ENCODE data around the gene OR6M1. TPM values are rescaled to one million over a fixed set of nuclear protein-coding genes. Genes with fewer than 3 reads are reported as not detected.

OR6M1 gene
- total and polyA plus RNA-seq, 2 of the 13 experiments (the other 11 are each of a cell fraction or from before 2014, with no cell fraction given) = not detected

- no peaks in the 10 kb centered on the region for H3K79me2 ChIP-seq (ENCODE audit: insufficient read depth, low read length)
- no peak for TF ChIP-seq NFYB (CRISPR knock-in tag; IDR thresholded peaks at IDR 0.05)
- no peak for TF ChIP-seq FOXA3 (CRISPR knock-in tag; IDR thresholded peaks at IDR 0.05)
- no peak for TF ChIP-seq MXD3 (CRISPR knock-in tag; IDR thresholded peaks at IDR 0.05)
- TF ChIP-seq TEAD2 (CRISPR knock-in tag; IDR thresholded peaks at IDR 0.05) = no peak
- no peak for TF ChIP-seq GPBP1L1 (CRISPR knock-in tag; IDR thresholded peaks at IDR 0.05)
- TF ChIP-seq ZNF792 (CRISPR knock-in tag; IDR thresholded peaks at IDR 0.05) = no peak
- TF ChIP-seq ISX (CRISPR knock-in tag; conservative IDR thresholded peaks at IDR 0.05) = no peak
- no peak for TF ChIP-seq SRSF9 (IDR thresholded peaks at IDR 0.05; ENCODE audit: borderline replicate concordance, insufficient read depth, low read depth, low read length, poor library complexity, severe bottlenecking)
- TF ChIP-seq ZNF350 (CRISPR knock-in tag; IDR thresholded peaks at IDR 0.05; ENCODE audit: borderline replicate concordance, low read depth) = no peak
- no peak for TF ChIP-seq RXRB (CRISPR knock-in tag; IDR thresholded peaks at IDR 0.05; ENCODE audit: borderline replicate concordance)
- TF ChIP-seq RAD51 (IDR thresholded peaks at IDR 0.05; ENCODE audit: borderline replicate concordance) = no peak
- TF ChIP-seq, protein P1, sequence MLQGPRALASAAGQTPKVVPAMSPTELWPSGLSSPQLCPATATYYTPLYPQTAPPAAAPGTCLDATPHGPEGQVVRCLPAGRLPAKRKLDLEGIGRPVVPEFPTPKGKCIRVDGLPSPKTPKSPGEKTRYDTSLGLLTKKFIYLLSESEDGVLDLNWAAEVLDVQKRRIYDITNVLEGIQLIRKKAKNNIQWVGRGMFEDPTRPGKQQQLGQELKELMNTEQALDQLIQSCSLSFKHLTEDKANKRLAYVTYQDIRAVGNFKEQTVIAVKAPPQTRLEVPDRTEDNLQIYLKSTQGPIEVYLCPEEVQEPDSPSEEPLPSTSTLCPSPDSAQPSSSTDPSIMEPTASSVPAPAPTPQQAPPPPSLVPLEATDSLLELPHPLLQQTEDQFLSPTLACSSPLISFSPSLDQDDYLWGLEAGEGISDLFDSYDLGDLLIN (CRISPR knock-in tag; IDR thresholded peaks at IDR 0.05; ENCODE audit: borderline replicate concordance) = no peak
- H3K27me3 ChIP-seq (ENCODE audit: control insufficient read depth in 1 of 2, insufficient read depth in 2 of 2, low read length in 2 of 2) = no peaks in the 10 kb centered on the region
- ChIA-PET POLR2A (no interaction called here), CTCF (ENCODE audit: low intra/inter-chr PET ratio, low total read pairs) (no interaction called here)
- no TSS peak for BruUV-seq (replicated peaks)
- no peaks in the 10 kb centered on the region for H3K36me3 ChIP-seq (replicated peaks in 1 of 2; ENCODE audit: control insufficient read depth in 1 of 2, insufficient read depth in 2 of 2, low read length in 2 of 2)
- peaks cover 4% of the 10 kb centered on the region; the same call in 1 of the 2 replicates for H3K9me3 ChIP-seq (ENCODE audit: low read length)
- no peaks in the 10 kb centered on the region for H3K4me1 ChIP-seq (ENCODE audit: insufficient read depth, low read length)
- H3K27ac ChIP-seq (ENCODE audit: extremely low read length, insufficient read depth, low read length) = no peak overlapping the region
- intact Hi-C loops (cut with micrococcal nuclease; ENCODE audit: unreplicated experiment) (no loop called here), in situ Hi-C loops (cut with HindIII; ENCODE audit: extremely low pct_ligation_motif_present, low pct_unique_long_range_greater_than_20kb) (no loop called here)
- H2AFZ ChIP-seq (ENCODE audit: low read length) = no peak overlapping the region
- FAIRE-seq = no peak
- H4K20me1 ChIP-seq (ENCODE audit: insufficient read depth, low read length) = no peaks in the 10 kb centered on the region
- H3K4me3 ChIP-seq (replicated peaks in 1 of 3; ENCODE audit: insufficient read depth in 1 of 3, low read depth in 2 of 3, low read length in 3 of 3) = no peak overlapping the region
- H3K4me2 ChIP-seq (ENCODE audit: low read depth, low read length) = no peak overlapping the region
- no peak overlapping the region for H3K9ac ChIP-seq (ENCODE audit: insufficient read depth, low read depth, low read length)
- DNase-seq (ENCODE audit: low spot score) = no peak
- WGBS (ENCODE audit: low lambda C conversion rate) = 0% methylated on average over 1 of the region's 1 CpG
- ATAC-seq = no peak
These were observed 9.9 kb downstream of the OR6M1 start for GRCh38 chr11:123796226-123796625.

Data from HepG2 (cell line).